K562 (cell line): ENCODE data around the gene PCCB.

ENCODE experiments used
- CEBPB ChIP-seq: fragments of 450-650 bp; IDR thresholded peaks from 2 replicates; pipeline ENCODE4 v1.6.1; 2016; ENCODE audit warnings: missing genetic modification characterization, missing compliant biosample characterization
- EZH2 ChIP-seq: IDR thresholded peaks from 2 replicates; pipeline ENCODE4 v1.6.1; 2012; ENCODE audit warnings: low read depth, mild to moderate bottlenecking, inconsistent platforms, low read length, borderline replicate concordance
- GTF2F1 ChIP-seq: IDR thresholded peaks from 2 replicates; pipeline ENCODE4 v1.6.1; 2011; ENCODE audit warnings: low read depth, low read length, improper control_type of control experiment
- MED1 ChIP-seq: sonication (generic); formaldehyde crosslinking; IDR thresholded peaks from 2 replicates; pipeline ENCODE4 v1.8.1; 2023; ENCODE audit warnings: missing genetic modification reagents, borderline replicate concordance
- MYNN ChIP-seq, 2 experiments: sonication (generic); formaldehyde crosslinking in 1 of 2; IDR thresholded peaks; 2 replicates each; pipeline versions ENCODE4 v1.5.0 to v1.6.1; 2016 to 2020; ENCODE audit warnings: antibody characterized with exemption in 1 of 2, missing genetic modification reagents in 1 of 2
- POLR3G ChIP-seq: IDR thresholded peaks from 2 replicates; pipeline ENCODE4 v1.6.1; 2011; ENCODE audit not compliant: insufficient read length, insufficient replicate concordance; ENCODE audit errors: extremely low read depth
- SAFB ChIP-seq: fragments of 200-400 bp; formaldehyde crosslinking; IDR thresholded peaks from 2 replicates; pipeline ENCODE4 v1.6.1; 2017; ENCODE audit warnings: low read depth, low read length, borderline replicate concordance
- TCF3 ChIP-seq: sonication (generic); formaldehyde crosslinking; IDR thresholded peaks from 2 replicates; pipeline ENCODE4 v1.4.0; 2020; ENCODE audit warnings: mild to moderate bottlenecking, missing genetic modification reagents
- ZBED1 ChIP-seq: IDR thresholded peaks from 2 replicates; pipeline ENCODE4 v1.6.1; 2014
- ZNF184 ChIP-seq: sonication (generic); formaldehyde crosslinking; IDR thresholded peaks from 2 replicates; pipeline ENCODE4 v1.5.0; 2020; ENCODE audit warnings: missing genetic modification reagents
- ZNF224 ChIP-seq: sonication (generic); formaldehyde crosslinking; IDR thresholded peaks from 2 replicates; pipeline ENCODE4 v1.8.0; 2022; ENCODE audit warnings: mild to moderate bottlenecking, missing genetic modification reagents
- TF ChIP-seq, protein P1 (sequence below): fragments of 250-450 bp; sonication (Bioruptor Pico); IDR thresholded peaks from 2 replicates; pipeline ENCODE4 v1.8.0; 2021; ENCODE audit warnings: moderate library complexity, mild to moderate bottlenecking, inconsistent platforms
- TF ChIP-seq, protein P2 (sequence below), 3 experiments: IDR thresholded peaks in 2 of 3; conservative IDR thresholded peaks in 1 of 3; 2 replicates each; pipeline ENCODE4 v1.5.1; 2011 to 2012; ENCODE audit warnings: low read length in 3 of 3, mild to moderate bottlenecking in 3 of 3, control low read depth in 2 of 3, improper control_type of control experiment in 1 of 3, inconsistent platforms in 1 of 3, low read depth in 1 of 3, mixed read lengths in 1 of 3, moderate library complexity in 1 of 3; ENCODE audit not compliant: insufficient read depth in 2 of 3
- TF ChIP-seq, protein P3 (sequence below): fragments of 200-400 bp; formaldehyde crosslinking; IDR thresholded peaks from 2 replicates; pipeline ENCODE4 v1.6.1; 2017; ENCODE audit warnings: mild to moderate bottlenecking, low read depth, low read length, moderate library complexity

DNA sequence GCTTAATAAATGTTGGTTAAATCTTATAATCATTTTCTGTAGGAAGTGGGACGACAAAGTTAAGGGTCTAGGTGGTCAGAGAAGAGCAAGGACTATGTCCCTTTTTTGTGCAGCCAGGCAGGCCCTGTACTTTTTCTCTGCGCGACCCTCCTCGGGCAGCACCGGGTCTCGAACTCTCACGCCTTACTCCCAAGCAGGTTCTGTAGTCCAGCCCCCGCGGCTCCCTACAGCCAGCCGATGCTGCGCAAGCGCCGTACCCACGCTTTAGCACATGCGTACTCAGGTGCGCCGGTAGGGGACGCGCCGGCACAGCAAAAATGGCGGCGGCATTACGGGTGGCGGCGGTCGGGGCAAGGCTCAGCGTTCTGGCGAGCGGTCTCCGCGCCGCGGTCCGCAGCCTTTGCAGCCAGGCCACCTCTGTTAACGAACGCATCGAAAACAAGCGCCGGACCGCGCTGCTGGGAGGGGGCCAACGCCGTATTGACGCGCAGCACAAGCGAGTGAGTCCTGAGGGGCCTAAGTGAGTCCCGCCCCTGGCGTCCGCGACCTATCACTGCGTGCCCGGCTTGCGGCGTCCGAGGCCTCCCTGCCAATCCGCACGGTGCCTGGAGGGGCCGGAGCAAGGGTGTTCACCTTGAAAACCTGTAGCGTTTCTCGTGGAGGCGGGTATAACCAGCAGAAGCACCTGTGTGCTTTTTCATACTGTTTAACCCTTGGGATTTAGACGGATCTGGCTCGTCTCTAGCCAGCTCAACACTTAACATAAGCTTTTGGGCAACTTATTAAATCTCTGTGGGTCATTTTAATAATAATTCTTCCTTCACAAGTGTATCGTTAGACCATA, at the start of gene PCCB:
- TF ChIP-seq POLR3G (no peak), TCF3 (CRISPR knock-in tag) (no peak), ZBED1 (no peak), GTF2F1 (0 out of 2 replicates have a peak, but pooled peaks have one; percentile 22), ZNF184 (CRISPR knock-in tag) (no peak), MYNN (IDR thresholded peaks at IDR 0.05) (no peak), MYNN (CRISPR knock-in tag; IDR thresholded peaks at IDR 0.05) (no peak), EZH2 (no peak), CEBPB (tag) (no peak), ZNF224 (no peak), SAFB (no peak), MED1 (no peak)
- TF ChIP-seq, protein P1, sequence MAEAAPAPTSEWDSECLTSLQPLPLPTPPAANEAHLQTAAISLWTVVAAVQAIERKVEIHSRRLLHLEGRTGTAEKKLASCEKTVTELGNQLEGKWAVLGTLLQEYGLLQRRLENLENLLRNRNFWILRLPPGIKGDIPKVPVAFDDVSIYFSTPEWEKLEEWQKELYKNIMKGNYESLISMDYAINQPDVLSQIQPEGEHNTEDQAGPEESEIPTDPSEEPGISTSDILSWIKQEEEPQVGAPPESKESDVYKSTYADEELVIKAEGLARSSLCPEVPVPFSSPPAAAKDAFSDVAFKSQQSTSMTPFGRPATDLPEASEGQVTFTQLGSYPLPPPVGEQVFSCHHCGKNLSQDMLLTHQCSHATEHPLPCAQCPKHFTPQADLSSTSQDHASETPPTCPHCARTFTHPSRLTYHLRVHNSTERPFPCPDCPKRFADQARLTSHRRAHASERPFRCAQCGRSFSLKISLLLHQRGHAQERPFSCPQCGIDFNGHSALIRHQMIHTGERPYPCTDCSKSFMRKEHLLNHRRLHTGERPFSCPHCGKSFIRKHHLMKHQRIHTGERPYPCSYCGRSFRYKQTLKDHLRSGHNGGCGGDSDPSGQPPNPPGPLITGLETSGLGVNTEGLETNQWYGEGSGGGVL: no peak
- TF ChIP-seq, protein P2, sequence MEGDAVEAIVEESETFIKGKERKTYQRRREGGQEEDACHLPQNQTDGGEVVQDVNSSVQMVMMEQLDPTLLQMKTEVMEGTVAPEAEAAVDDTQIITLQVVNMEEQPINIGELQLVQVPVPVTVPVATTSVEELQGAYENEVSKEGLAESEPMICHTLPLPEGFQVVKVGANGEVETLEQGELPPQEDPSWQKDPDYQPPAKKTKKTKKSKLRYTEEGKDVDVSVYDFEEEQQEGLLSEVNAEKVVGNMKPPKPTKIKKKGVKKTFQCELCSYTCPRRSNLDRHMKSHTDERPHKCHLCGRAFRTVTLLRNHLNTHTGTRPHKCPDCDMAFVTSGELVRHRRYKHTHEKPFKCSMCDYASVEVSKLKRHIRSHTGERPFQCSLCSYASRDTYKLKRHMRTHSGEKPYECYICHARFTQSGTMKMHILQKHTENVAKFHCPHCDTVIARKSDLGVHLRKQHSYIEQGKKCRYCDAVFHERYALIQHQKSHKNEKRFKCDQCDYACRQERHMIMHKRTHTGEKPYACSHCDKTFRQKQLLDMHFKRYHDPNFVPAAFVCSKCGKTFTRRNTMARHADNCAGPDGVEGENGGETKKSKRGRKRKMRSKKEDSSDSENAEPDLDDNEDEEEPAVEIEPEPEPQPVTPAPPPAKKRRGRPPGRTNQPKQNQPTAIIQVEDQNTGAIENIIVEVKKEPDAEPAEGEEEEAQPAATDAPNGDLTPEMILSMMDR (IDR thresholded peaks at IDR 0.05 in 2 of 3, conservative IDR thresholded peaks at IDR 0.05 in 1 of 3; ENCODE audit: insufficient read depth in 2 of 3, low read depth in 1 of 3, low read length in 3 of 3): peak; percentile 48 to 60 (median 53)
- TF ChIP-seq, protein P3, sequence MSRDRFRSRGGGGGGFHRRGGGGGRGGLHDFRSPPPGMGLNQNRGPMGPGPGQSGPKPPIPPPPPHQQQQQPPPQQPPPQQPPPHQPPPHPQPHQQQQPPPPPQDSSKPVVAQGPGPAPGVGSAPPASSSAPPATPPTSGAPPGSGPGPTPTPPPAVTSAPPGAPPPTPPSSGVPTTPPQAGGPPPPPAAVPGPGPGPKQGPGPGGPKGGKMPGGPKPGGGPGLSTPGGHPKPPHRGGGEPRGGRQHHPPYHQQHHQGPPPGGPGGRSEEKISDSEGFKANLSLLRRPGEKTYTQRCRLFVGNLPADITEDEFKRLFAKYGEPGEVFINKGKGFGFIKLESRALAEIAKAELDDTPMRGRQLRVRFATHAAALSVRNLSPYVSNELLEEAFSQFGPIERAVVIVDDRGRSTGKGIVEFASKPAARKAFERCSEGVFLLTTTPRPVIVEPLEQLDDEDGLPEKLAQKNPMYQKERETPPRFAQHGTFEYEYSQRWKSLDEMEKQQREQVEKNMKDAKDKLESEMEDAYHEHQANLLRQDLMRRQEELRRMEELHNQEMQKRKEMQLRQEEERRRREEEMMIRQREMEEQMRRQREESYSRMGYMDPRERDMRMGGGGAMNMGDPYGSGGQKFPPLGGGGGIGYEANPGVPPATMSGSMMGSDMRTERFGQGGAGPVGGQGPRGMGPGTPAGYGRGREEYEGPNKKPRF: no peak
